HG03039 (cell line): ENCODE results near the gene MRPL43.
"Not testable (repeated sequence)": the region's sequence is repeated elsewhere in the genome, so short reads cannot be mapped to it uniquely, and the experiment has no call there.

Experiments used
- ATAC-seq: cut with Tn5 transposase; IDR thresholded peaks from one replicate; pipeline ENCODE4 v1.9.1; 2021; ENCODE audit warnings: mild to moderate bottlenecking, moderate library complexity; ENCODE audit not compliant: unreplicated experiment

Gene MRPL43

DNA sequence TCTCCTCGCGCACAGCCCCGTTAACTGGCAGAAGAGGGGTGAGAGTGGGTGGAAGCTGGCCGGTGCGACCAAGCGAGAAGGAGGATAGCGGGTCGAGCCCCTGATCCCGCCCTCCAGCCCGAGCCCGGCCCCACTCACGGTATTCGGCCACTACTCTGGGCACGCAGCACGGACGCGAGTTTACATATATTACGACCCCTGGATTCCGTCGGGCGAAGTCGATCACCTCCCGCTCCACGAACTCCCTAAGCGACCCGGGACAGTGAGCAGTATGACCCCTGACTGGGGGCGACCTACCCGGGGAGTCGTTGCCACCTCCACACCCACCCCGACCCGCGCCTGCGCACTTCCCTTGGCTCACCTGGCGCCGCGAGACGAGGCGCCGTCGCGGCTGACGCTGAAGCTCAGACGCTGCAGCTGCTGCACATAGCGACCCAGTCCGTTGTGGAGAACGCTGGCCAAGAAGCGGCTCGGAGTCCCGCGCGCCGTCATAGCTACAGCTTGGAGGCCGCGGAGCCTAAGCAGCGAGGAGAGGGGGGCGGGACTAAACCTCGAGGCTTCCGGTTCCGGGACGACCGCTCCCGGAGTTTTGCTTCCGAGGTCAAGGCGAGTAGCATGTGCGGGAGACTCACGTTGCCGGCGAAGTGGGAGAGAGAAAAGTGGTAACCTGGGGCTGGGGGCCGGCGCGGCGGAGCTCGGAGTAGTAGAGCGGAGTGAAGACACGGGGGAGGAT is at the start of gene MRPL43, which contains the start of gene TWNK:
TSS of gene MRPL43 (minus strand) at position 546 of the 733 bp plus-strand sequence. CDS start at position 492, 54 bp downstream.
TSS of gene TWNK (plus strand) at position 592 of the 733 bp plus-strand sequence. CDS start 668 bp downstream, outside the sequence.
- peak; percentile 79 for ATAC-seq

- ATAC-seq: no peak
These were observed 49.4 kb upstream of the MRPL43 start for GRCh38 chr10:101036726-101037125.

DNA sequence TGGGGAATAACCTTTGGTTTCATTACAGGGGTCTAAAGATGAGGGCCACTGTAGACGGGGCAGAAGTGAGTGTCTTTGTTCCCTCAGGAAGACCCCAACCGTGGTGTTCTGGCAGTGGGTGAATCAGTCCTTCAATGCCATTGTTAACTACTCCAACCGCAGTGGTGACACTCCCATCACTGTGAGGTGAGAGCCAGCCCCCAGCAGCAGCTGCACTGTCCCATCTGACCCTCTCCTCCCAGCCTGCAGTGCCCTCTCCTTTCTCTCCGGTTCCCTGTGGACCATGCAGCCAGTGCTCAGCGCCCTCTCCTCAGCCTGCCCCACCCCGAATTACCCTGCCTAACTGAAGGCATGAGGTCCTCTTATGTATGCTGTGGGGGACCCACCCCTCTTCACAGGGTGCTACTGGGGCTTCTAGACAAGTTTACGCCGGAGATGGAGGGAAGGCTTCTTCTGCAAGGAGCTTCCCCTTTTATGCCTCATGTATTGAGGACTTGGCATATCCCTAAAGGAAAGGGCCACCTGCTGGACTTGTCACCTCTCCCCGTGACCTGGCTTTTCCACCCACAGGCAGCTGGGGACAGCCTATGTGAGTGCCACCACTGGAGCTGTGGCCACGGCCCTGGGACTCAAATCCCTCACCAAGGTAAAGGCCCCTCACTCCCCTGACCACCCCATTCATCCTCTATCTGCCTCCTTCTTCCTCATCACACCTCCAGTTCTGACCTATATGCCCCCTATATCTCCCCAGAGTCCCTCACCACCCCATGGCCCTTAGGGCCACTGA is 48.8 kb upstream of the MRPL43 start:
- no peak for ATAC-seq

DNA sequence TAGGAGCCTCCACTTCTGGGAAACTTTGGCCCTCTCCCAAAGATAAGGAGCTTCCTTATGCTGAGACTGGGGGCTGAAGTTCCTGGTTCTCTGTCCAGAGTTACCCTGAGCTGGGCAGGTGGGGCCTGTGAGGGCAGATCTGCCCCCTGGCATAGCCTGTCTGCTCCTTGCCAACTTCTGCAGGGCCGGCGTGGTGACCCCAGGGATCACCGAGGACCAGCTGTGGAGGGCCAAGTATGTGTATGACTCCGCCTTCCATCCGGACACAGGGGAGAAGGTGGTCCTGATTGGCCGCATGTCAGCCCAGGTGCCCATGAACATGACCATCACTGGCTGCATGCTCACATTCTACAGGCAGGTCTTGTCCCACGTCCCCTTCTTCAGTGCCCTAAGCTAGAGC is 48.0 kb upstream of the MRPL43 start:
- ATAC-seq: no peak

DNA sequence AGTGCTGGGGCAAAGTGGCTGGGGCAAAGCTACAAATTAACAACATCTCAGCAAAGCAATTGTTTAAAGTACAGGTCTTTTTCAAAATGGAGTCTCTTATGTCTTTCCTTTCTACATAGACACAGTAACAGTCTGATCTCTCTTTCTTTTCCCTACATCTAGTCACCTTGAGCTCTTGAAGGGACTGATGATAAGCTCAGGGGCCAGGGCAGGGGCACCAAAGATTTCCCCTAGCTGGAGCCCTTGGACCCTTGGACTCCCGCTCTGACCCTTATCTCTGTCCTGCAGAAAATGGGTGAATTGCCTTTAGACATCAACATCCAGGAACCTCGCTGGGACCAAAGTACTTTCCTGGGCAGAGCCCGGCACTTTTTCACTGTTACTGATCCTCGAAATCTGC is 47.1 kb upstream of the MRPL43 start:
- not testable (repeated sequence) for ATAC-seq

DNA sequence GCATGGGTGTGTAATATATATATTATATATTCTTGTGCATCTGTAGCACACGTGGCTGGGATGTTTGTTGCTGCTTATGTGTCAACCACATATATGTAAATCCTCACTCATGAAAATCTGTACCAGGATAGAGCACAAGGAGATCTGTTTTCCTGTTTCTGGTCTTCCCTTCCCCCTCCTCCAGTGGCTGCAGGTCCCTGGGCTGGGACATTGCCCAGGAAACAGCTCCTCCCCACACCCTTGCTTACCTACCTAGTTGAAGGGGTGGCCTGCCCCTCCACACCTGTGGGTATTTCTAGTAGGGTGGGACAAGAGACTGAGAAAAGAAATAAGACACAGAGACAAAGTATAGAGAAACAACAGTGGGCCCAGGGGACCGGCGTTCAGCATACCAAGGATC is 46.0 kb upstream of the MRPL43 start:
- no peak for ATAC-seq

DNA sequence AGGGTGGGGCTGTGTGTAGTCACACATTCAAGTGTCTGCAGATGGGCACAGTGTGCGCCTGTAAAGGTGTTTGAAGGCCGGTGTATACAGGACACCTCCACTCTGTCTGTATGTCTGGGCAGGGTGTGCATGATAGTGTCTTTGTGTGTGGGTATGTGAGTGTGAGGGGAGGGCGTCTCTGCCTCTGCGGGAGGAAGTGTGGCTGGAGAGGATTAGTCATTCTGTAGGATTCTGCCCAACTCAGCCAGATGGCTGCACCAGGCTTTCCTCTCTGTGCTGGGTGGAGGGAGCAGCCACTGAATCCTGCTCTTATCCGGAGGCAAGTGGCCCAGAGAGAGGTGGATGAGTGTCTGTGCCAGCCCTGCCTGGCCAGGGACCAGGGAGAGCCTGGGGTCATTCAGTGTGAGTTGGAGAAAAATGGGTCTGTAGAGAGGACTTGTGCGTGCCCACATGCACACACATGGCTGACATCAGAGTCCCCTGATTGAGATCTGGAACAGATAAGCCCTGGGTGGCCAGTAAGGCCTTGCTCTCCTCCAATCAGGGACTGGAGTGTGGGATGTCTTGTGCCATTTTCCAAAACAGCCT is 45.4 kb upstream of the MRPL43 start:
- no peak for ATAC-seq

- ATAC-seq: peak; percentile 37
These were observed 44.7 kb upstream of the MRPL43 start for GRCh38 chr10:101031796-101032636.

DNA sequence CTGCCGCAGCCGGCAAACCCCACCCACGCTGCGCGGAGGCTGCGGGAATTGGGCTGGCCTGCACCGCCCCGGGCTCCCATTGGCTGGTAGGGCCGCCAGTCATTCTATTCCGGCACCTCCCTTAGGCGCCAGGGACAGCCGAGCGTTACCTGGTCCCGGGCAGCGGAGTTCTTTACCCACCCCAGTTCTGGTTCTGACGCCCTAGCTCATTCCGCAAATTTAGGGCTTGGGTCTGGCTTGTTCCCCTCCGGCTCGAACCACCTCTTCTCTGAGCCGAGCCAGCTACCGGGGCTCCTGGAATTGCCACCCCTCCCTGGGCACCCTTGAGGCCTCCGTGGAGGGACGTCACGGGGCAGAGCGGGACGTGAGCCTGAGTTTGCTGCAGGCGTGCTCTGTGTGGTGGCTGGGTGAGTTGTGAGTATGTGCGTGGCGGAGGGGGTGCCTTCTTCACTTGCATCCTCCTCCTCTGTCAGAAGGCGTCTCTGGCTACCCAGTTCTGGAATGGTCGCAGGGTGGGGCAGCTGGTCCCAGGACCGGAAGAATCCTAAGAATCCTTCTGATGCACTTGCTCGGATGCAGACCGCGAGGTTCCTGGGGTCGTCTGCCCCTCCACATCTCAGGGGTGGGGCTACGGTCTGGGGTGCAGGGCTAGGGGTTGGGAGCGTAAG is 44.0 kb upstream of the MRPL43 start, which contains the start of the genes PDZD7 and SFXN3:
TSS of gene PDZD7 (minus strand) at position 2 of the 668 bp plus-strand sequence. CDS start 910 bp downstream, outside the sequence.
TSS of gene SFXN3 (plus strand) at position 107 of the 668 bp plus-strand sequence. CDS start 3,461 bp downstream, outside the sequence.
- peak; percentile 86 for ATAC-seq

- ATAC-seq: no peak
These were observed 43.3 kb upstream of the MRPL43 start for GRCh38 chr10:101030496-101031127.

- ATAC-seq: no peak
These were observed 42.4 kb upstream of the MRPL43 start for GRCh38 chr10:101029520-101030295.

DNA sequence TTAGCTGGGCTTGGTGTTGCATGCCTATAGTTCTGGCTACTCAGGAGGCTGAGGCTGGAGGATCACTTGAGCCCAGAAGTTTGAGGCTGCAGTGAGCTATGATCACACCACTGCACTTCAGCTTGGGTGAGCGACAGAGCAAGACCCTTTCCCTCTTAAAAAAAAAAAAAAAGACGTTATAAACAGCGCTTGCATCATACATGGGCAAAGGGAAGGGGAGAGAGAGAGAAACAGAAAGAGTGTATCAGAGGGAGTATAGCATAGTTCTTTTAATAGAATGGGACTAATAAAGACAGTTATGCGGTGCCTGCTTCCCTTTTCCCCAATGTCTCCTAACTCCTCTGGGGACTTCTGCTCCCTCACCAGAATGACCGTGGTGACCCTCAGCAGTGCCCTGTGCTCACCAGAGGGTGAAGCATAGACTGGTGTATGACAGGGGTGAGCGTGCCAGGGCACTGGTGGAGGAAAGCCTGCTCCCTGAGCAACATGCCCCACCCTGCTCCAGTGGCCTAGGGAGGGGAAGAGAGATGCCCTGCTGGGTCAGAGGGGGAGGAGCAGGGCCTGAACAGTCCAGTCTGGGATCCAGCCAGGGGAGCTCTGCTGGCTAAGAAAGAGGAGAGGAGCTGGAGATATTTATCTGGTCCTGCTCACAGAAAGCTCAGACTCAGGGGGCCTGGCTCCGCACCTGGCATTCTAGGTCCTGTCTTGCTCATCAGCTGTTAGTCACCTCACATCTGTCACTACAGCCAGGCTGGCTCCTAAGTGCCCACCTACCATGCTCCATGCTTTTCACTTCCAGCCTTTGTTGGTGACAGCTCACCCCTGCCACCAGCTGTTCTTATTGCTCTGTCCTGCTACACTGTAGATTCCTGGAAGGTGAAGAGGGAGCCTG is 41.4 kb upstream of the MRPL43 start:
- no peak for ATAC-seq

DNA sequence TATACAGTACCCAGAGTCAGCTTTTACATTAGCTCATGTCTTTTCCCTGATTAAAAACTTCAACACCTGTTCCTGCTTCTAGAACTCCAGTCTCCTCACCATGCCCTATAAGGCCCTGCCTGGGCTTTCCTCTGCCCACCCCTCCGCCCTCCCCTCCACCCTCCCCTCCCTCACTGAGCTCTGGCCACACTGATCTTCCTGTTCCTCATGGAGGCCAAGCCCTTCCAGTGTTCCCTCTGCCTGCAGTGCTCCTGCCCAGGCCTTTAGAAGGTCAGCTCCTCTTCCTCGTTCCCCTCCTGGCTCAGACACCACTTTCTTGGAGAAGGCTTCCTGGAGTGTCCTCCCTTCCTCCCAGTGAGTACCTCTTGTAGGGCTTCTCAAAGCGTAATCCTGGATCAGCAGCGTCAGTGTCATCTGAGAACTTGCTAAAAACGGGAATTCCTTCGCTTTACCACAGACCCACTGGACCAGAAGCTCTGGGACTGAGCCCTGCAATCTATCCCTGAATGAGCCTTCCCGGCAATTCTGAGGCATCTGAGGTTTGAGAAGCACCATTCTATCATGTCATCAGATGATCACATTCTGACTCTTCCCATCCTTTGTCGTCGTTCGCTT is 39.9 kb upstream of the MRPL43 start:
- ATAC-seq: no peak

GRCh38 chr10:101022967-101023705 is 35.8 kb upstream of the MRPL43 start:
- ATAC-seq: no peak

GRCh38 chr10:101021692-101022251 is 34.5 kb upstream of the MRPL43 start:
- ATAC-seq: no peak

- ATAC-seq: no peak
These were observed 33.9 kb upstream of the MRPL43 start for GRCh38 chr10:101021239-101021638.
